Measurements from ENCODE around the gene NXF1. TPM values are rescaled to one million over a fixed set of nuclear protein-coding genes. Genes with fewer than 3 reads are reported as not detected.

Gene NXF1
- total RNA-seq, 1 donor: 27.8 TPM

- H3K4me3 ChIP-seq (ENCODE audit: low read depth, low read length): peak overlapping the region; percentile 56
- TF ChIP-seq, protein P1, sequence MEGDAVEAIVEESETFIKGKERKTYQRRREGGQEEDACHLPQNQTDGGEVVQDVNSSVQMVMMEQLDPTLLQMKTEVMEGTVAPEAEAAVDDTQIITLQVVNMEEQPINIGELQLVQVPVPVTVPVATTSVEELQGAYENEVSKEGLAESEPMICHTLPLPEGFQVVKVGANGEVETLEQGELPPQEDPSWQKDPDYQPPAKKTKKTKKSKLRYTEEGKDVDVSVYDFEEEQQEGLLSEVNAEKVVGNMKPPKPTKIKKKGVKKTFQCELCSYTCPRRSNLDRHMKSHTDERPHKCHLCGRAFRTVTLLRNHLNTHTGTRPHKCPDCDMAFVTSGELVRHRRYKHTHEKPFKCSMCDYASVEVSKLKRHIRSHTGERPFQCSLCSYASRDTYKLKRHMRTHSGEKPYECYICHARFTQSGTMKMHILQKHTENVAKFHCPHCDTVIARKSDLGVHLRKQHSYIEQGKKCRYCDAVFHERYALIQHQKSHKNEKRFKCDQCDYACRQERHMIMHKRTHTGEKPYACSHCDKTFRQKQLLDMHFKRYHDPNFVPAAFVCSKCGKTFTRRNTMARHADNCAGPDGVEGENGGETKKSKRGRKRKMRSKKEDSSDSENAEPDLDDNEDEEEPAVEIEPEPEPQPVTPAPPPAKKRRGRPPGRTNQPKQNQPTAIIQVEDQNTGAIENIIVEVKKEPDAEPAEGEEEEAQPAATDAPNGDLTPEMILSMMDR (IDR thresholded peaks at IDR 0.05; ENCODE audit: insufficient read depth, low read length): no peak
- peak; percentile 100 for DNase-seq (ENCODE audit: low read depth)
Measured at GRCh38 chr11:62841361-62842170, 36.3 kb upstream of the NXF1 start.

DNA sequence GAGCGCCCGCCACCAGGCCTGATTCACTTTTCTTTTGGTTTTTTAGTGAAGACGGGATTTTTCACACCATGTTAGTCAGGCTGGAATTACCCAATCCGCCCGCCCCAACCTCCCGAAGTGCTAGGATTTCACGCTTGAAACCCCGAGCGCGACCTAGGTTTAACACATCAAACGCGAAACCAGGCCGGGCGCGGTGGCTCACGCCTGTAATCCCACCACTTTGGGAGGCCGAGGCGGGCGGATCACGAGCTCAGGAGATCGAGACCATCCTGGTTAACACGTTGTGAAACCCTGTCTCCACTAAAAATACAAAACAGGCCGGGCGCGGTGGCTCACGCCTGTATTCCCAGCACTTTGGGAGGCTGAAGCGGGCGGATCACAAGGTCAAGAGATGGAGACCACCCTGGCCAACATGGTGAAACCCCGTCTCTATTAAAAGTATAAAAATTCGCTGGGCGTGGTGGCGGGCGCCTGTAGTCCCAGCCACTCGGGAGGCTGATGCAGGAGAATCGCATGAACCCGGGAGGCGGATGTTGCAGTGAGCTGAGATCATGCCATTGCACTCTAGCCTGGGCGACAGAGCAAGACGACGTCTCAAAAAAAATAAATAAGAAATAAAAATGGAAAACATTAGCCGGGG, 35.6 kb upstream of the NXF1 start:
- peak; percentile 84 for DNase-seq (ENCODE audit: low read depth)
- peak overlapping the region; percentile 95 for H3K4me3 ChIP-seq (ENCODE audit: low read depth, low read length)

GRCh38 chr11:62839050-62839945, 34.1 kb upstream of the NXF1 start, which contains the start of gene WDR74:
Gene WDR74 (minus strand): TSS chr11:62839590. CDS start chr11:62839570, 20 bp downstream.
- TF ChIP-seq, protein P1 (IDR thresholded peaks at IDR 0.05; ENCODE audit: insufficient read depth, low read length): no peak

DNA sequence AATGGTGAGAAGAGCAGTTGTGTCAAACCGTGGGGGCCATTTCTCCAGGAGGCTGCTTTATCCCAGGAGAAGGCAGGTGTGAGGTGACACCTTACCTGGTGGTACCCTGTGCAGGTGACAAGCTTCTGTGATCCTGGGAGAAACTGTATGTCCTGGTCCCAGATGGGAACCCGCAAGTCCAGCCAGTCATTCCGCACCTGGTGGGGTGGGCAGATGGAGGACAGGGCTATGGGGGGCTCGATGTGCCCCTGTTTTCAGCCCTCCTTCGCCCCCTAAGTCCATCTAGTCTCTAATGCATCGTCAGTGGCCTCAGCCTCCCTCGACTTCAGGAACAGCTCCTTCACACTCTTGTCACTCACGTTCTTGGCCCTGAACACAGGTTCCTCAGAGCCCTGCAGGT, 30.1 kb upstream of the NXF1 start:
- no peak for DNase-seq (ENCODE audit: low read depth)
- H3K4me3 ChIP-seq (ENCODE audit: low read depth, low read length): no peak overlapping the region
- TF ChIP-seq, protein P1 (IDR thresholded peaks at IDR 0.05; ENCODE audit: insufficient read depth, low read length): no peak

More at GRCh38 chr11:62839050-62839945, 34.1 kb upstream of the NXF1 start, which contains the start of gene WDR74:
- peak; percentile 91 for DNase-seq (ENCODE audit: low read depth)
- peak within 1 kb of the TSS; percentile 95 for H3K4me3 ChIP-seq (ENCODE audit: low read depth, low read length)

DNA sequence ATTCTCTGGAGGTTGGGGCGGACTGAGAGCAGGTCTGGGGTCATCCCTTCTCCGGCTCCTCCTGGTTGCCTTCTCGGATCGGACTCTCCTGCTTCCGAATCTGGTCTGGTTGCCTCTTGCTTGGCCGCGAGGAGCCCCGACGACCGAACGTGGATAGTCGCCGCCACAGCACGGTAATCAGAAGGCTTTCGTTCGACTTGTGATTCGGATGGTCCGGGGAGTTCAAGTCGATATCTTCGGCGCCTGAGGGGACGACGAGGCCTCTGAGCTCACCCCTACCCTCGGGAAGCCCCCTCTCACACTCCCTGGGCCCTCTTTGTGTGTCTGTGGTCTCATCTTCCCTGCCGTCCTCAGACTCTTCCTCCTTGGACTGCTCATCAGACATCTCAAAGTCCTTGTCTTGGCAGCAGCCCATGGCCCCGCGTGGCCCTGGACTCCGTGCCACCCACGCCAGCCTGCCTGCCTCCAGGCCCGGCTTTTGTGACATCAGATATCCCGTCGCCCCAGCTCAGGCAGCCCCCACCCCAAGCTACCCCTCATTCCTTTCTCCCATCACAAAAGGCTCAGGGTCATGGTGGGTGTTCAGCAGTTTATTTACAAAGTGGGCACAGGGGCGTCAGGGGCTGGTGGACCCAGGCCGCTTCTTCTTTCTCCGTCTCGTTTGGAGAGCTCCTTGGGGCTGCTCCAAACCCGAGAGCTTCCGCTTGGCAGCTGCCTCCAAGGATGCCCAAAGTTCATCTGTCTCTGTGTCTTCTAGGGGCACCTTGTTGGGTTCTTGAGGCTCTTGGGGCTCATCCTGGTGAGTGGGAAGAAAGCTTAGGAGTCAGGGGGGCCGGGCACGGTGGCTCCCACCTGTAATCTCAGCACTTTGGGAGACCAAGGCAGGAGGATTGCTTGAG, 27.3 kb upstream of the NXF1 start, which contains the start of gene TEX54:
Gene TEX54, minus strand, starts transcription at position 506 of the 899 bp plus-strand sequence.
- DNase-seq (ENCODE audit: low read depth): no peak
- TF ChIP-seq, protein P1 (IDR thresholded peaks at IDR 0.05; ENCODE audit: insufficient read depth, low read length): no peak
- peak within 1 kb of the TSS; percentile 90 for H3K4me3 ChIP-seq (ENCODE audit: low read depth, low read length)

- TF ChIP-seq, protein P1 (IDR thresholded peaks at IDR 0.05; ENCODE audit: insufficient read depth, low read length): no peak
- peak; percentile 98 for DNase-seq (ENCODE audit: low read depth)
Measured at GRCh38 chr11:62831520-62832335, 26.5 kb upstream of the NXF1 start, which contains the start of gene STX5. Gene STX5 (minus strand): TSS chr11:62832051. CDS start chr11:62831243, 808 bp downstream.

More at GRCh38 chr11:62831520-62832335, 26.5 kb upstream of the NXF1 start, which contains the start of gene STX5:
- peak within 1 kb of the TSS; percentile 90 for H3K4me3 ChIP-seq (ENCODE audit: low read depth, low read length)
